Large intestine (tissue), 3 donors: ENCODE results near the gene HIGD1A. TPM values are rescaled to one million over a fixed set of nuclear protein-coding genes. Genes with fewer than 3 reads are reported as not detected.
"Not testable (repeated sequence)": the region's sequence is repeated elsewhere in the genome, so short reads cannot be mapped to it uniquely, and the experiment has no call there.

ENCODE experiments used
- DNase-seq, 2 donors: peaks; one replicate each; pipeline versions ENCODE4 v3.0.0 to v3.0.0-alpha.2; 2013
- H3K27ac ChIP-seq: one replicate; pipeline ENCODE4 v1.5.1; 2013; ENCODE audit warnings: low read length
- H3K27me3 ChIP-seq: 2 replicates; pipeline ENCODE4 v1.6.1; 2013; ENCODE audit warnings: low read length; ENCODE audit not compliant: control insufficient read depth, insufficient read depth
- H3K36me3 ChIP-seq: 2 replicates; pipeline ENCODE4 v1.6.1; 2013; ENCODE audit warnings: low read length; ENCODE audit not compliant: control insufficient read depth, insufficient read depth
- H3K4me1 ChIP-seq: one replicate; pipeline ENCODE4 v1.6.1; 2013; ENCODE audit warnings: low read length; ENCODE audit not compliant: control insufficient read depth, insufficient read depth
- H3K4me3 ChIP-seq: one replicate; pipeline ENCODE4 v1.5.1; 2013; ENCODE audit warnings: low read length
- H3K9me3 ChIP-seq: one replicate; pipeline ENCODE4 v1.6.1; 2013; ENCODE audit warnings: mild to moderate bottlenecking, low read depth, low read length, moderate library complexity; ENCODE audit not compliant: control insufficient read depth
- WGBS: methylation state at CpG from one replicate; pipeline ENCODE4 v1.1.5; 2013; ENCODE audit warnings: low lambda C conversion rate; ENCODE audit not compliant: insufficient coverage; 5-methylcytosine and 5-hydroxymethylcytosine counted together
- polyA plus RNA-seq: library from polyadenylated mRNA; unstranded; fragments of 120-200 nt; gene quantifications from one replicate; pipeline ENCODE4 v1.2.1, GENCODE V29; 2013

HIGD1A gene
- polyA plus RNA-seq, 1 donor, result 119 TPM

DNA sequence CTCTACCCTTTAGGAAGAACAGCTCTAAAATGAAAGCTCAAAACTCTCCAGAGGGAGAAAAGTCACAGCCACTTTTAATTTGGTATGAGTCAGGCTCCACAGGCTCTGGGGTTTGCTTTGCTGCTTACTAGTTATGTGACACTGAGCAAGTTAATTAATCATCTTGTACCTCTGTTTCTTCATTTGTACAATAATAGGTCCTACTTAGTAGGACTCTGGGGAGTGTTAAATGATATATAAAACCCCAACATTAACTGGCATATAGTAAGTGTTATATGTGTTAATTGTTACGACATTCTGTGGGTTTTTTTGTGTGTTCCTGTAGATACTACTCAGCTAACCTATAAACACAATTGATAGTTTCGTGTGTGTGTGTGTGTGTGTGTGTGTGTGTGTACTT is 11.5 kb upstream of the HIGD1A start:
- no peaks in the 10 kb centered on the region for H3K36me3 ChIP-seq
- no peak overlapping the region for H3K27ac ChIP-seq
- no peaks in the 10 kb centered on the region for H3K9me3 ChIP-seq
- no peak for DNase-seq
- WGBS, result no CpG with 5 or more reads among the region's 2 CpGs
- H3K4me1 ChIP-seq, result peaks cover 12% of the 10 kb centered on the region
- H3K4me3 ChIP-seq, result no peak overlapping the region
- H3K27me3 ChIP-seq, result no peaks in the 10 kb centered on the region

DNA sequence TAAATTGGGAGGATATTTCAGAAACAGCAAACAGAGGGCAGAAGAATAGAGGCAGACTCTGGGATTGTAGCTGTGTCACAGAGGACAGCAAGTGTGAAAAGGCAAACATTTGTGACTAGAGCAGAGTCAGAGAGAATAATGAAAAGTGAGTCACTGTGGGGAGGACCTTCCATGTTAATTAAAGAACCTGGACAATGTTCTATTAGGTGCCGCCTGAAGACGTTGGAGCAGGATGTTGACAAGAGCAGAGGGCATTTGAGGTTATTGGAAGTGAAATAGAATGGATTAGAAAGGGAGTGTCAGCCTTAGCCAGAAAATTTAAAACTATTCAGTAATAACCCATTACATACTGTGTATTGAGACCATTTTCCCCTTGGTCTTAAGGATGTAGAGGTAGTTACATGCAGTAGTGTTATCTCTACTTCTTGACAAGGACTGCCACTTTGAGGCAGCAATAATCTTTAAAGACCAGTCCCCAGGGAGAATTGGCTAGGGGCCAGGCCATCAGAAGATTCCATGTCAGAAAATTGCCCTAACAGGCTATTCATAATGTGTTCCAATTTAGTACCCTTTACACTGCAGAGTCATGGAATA is 10.7 kb upstream of the HIGD1A start:
- Histone ChIP-seq H3K4me3 (no peak overlapping the region), H3K27me3 (no peaks in the 10 kb centered on the region), H3K9me3 (no peaks in the 10 kb centered on the region), H3K4me1 (peaks cover 15% of the 10 kb centered on the region), H3K27ac (no peak overlapping the region), H3K36me3 (no peaks in the 10 kb centered on the region)
- DNase-seq, result no peak
- WGBS, result no CpG with 5 or more reads among the region's 2 CpGs

DNA sequence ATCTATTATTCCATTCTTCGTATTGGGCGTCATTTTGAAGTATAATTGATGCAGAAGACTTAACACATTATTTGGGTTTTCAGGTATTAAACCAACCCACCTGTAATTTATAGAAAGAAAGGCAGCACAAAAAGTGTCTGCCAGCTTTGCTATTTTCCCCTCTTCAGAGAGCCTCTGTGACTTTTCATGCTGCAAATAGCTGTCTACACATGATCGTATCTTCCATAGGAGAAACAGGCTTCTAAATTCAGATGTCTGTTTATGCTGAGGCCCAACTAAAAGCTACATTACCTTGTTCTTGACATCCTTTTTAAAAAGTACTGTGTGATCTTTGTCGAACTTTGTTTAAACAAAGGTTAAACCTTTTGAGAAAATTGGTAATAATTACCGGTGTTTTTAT is 10.0 kb upstream of the HIGD1A start:
- WGBS, result 80% methylated on average over 1 of the region's 5 CpGs
- Histone ChIP-seq H3K27ac (no peak overlapping the region), H3K27me3 (no peaks in the 10 kb centered on the region), H3K36me3 (no peaks in the 10 kb centered on the region), H3K9me3 (no peaks in the 10 kb centered on the region), H3K4me3 (no peak overlapping the region), H3K4me1 (peaks cover 11% of the 10 kb centered on the region)
- no peak for DNase-seq

DNA sequence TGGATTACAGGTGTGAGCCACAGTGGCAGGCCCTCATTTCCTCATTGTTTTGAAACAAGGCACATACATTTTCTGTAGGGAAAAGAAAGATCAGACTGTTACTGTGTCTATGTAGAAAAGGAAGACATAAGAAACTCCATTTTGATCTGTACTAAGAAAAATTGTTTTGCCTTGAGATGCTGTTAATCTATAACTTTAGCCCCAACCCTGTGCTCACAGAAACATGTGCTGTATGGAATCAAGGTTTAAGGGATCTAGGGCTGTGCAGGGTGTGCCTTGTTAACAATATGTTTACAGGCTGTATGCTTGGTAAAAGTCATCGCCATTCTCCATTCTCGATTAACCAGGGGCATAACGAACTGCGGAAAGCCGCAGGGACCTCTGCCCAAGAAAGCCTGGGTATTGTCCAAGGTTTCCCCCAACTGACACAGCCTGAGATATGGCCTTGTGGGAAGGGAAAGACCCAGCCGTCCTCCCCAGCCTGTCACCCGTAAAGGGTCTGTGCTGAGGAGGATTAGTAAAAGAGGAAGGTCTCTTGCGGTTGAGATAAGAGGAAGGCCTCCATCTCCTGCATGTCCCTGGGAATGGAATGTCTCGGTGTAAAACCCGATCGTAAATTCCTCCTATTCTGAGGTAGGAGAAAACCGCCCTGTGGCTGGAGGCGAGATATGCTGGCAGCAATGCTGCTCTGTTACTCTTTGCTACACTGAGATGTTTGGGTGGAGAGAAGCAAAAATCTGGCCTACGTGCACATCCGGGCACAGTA is 7.0 kb upstream of the HIGD1A start:
- not testable (repeated sequence) for H3K36me3 ChIP-seq, H3K9me3 ChIP-seq, H3K4me3 ChIP-seq, H3K27me3 ChIP-seq
- Histone ChIP-seq H3K27ac (peak overlapping the region; percentile 62), H3K4me1 (peaks cover 11% of the 10 kb centered on the region)
- DNase-seq, result peak in 1 of 2 donors; percentile 61
- no CpG with 5 or more reads among the region's 15 CpGs for WGBS

DNA sequence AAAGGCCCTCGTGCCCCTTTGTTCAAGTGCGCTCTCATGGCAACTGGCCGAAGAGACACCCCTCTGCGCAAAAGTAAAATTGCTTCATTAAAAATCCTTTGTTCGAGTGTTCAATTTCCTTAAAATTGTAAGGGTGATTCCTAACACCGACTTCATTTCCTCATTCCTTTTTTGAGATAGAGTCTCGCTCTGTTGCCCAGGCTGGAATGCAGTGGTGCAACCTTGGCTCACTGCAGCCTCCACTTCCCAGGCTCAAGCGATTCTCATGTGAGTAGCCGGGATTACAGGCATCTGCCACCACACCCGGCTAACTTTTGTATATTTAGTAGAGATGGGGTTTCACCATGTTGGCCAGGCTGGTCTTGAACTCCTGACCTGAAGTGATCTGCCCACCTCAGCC is 6.4 kb upstream of the HIGD1A start:
- peak overlapping the region; percentile 62 for H3K27ac ChIP-seq

DNA sequence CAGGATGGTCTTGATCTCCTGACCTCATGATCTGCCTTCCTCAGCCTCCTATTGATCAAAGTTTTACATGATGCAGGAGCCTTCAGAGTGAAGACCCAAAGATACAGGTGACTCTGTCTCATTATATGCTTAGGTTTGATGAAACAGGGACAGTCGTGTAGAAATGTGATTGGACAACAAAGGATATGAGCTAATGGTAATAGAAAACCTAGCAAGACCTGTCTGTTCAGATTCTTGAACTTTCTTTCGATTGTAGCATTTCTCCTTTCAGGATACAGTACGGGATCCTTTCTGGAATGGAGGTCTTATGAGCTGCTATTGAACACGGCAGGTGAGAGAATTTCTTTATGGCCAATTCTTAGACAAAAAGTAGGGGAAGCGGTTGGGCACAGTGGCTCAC is 4.9 kb upstream of the HIGD1A start, which contains the start of gene ACKR2:
TSS of gene ACKR2 (plus strand) at position 244 of the 400 bp plus-strand sequence. CDS start 55,058 bp downstream, outside the sequence.
- H3K27ac ChIP-seq, result no peak within 1 kb of the TSS
- no peaks in the 10 kb centered on the region for H3K9me3 ChIP-seq
- H3K4me3 ChIP-seq, result no peak within 1 kb of the TSS
- H3K27me3 ChIP-seq, result no peaks in the 10 kb centered on the region
- WGBS, result 100% methylated on average over 1 of the region's 5 CpGs
- H3K36me3 ChIP-seq, result no peaks in the 10 kb centered on the region
- peaks cover 11% of the 10 kb centered on the region for H3K4me1 ChIP-seq
- no peak for DNase-seq

More for the DNA sequence above, 6.4 kb upstream of the HIGD1A start:
- not testable (repeated sequence) for H3K9me3 ChIP-seq, H3K27me3 ChIP-seq, H3K36me3 ChIP-seq, DNase-seq, H3K4me3 ChIP-seq
- WGBS, result 82% methylated on average over 6 of the region's 10 CpGs
- H3K4me1 ChIP-seq, result peaks cover 11% of the 10 kb centered on the region

DNA sequence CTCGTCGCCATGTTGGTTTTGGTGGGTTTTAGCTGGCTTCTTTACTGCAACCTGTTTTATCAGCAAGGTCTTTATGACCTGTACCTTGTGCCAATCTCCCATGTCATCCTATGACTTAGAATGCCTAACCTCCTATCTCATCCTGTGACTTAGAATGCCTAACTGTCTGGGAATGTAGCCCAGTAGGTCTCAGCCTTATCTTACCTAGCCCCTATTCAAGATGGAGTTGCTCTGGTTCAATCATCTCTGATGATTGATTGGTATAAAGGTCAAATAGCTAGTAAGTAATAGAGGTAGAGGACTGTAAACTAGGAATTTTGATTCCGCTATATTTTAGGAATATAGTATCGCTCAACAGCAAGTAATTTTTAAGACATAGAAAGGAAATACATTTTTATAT is 3.6 kb upstream of the HIGD1A start:
- Histone ChIP-seq H3K9me3 (no peaks in the 10 kb centered on the region), H3K27ac (no peak overlapping the region), H3K4me1 (peaks cover 9% of the 10 kb centered on the region), H3K27me3 (no peaks in the 10 kb centered on the region), H3K4me3 (no peak overlapping the region), H3K36me3 (no peaks in the 10 kb centered on the region)
- 90% methylated on average over 2 of the region's 4 CpGs for whole genome bisulfite sequencing
- DNase-seq, result no peak

DNA sequence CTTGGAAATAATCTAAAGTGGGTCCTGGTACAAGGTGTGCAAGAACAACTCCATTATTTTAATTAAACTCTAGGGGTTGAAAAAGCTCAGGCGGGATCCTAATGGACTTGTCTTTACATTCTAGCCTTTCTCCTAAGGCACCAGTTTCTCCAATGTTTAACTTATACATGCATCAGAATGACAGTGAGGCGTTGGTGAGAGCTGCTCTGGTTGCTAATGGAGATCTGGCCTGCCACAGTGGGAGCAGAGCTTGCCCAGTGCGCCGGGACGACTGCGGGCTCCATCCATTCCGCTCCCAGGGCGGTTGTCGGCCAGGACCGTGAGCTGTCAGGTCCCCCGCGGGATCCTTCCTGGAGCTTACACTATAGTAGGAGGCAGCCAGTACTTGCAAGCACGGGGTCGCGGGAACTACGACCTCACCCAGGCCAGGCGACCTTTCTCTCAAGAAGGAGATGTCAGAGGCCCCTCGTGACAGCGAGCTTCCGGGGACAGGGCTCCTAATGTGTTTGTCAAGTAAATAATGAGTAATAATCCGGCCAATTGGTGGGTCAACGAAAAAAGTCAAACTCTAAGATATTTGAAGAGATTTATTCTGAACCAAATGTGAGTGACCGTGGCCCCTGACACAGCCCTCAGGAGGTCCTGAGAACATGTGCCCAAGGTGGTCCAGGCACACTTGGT is 991 bp upstream of the HIGD1A start:
- no peaks in the 10 kb centered on the region for H3K27me3 ChIP-seq
- H3K36me3 ChIP-seq, result no peaks in the 10 kb centered on the region
- peaks cover 12% of the 10 kb centered on the region for H3K4me1 ChIP-seq
- peak overlapping the region; percentile 100 for H3K27ac ChIP-seq
- no peaks in the 10 kb centered on the region for H3K9me3 ChIP-seq
- peak overlapping the region; percentile 98 for H3K4me3 ChIP-seq
- DNase-seq, result peak in 1 of 2 donors; percentile 46
- 40% methylated on average over 1 of the region's 23 CpGs for WGBS

DNA sequence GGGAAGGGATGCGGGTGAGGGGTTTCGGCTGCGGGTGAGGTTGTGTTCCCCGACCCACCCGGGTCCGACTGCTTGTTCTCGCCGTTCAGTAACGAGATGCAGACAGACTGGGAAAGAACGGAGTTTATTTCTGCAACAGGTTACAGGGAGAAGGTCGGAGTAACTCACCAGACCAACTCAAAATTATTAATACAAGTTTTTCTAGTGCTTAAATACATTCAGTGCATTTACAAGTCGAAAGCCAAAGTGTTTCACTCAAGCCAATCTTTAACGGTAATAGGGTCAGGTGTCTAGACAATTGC is 492 bp upstream of the HIGD1A start:
- WGBS, result no CpG with 5 or more reads among the region's 13 CpGs
- peaks cover 12% of the 10 kb centered on the region for H3K4me1 ChIP-seq
- no peak for DNase-seq
- H3K27ac ChIP-seq, result peak overlapping the region; percentile 100
- H3K4me3 ChIP-seq, result peak overlapping the region; percentile 98
- H3K27me3 ChIP-seq, result no peaks in the 10 kb centered on the region
- no peaks in the 10 kb centered on the region for H3K36me3 ChIP-seq
- H3K9me3 ChIP-seq, result no peaks in the 10 kb centered on the region

DNA sequence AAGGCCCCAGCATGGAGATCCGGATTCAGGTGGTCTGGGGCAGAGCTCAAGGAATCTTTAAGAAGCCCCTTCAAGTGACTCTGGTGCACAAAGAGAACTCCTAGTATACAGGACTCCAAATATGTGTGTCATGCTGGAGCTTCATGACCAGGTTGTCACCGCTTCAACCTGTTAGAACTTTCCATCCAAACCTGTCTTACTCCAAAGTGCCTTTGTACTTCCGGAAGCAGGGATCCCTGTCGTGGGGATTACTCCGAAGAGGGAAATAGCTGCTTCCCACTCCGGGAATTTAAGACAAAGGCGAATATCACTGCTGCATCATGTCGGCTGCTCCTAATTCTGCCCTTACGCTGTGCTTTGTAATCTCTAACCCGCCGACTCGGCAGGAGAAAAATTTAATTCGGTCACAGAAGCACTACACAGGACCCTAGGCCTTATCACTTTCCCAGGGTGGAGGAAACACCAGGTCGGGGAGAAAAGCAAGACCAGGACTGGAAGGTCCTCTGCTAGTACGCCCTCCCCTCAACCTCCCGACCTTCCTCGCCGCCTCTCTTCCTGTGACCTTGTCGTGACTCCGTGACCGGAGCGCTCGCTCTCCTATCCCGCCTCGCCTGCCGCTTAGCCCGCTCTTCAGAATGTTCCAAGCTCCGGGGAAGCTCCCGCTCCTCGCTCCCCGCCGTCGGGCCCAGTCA is 730 bp downstream of the HIGD1A start:
- peak in 1 of 2 donors; percentile 84 for DNase-seq
- Histone ChIP-seq H3K9me3 (no peaks in the 10 kb centered on the region), H3K27me3 (no peaks in the 10 kb centered on the region), H3K4me1 (peaks cover 12% of the 10 kb centered on the region), H3K27ac (peak overlapping the region; percentile 100), H3K36me3 (no peaks in the 10 kb centered on the region), H3K4me3 (peak overlapping the region; percentile 98)
- WGBS, result no CpG with 5 or more reads among the region's 33 CpGs
